K562 (cell line): ENCODE results near the gene TMEM81. TPM values are rescaled to one million over a fixed set of nuclear protein-coding genes. Genes with fewer than 3 reads are reported as not detected.

Source experiments
- ATAC-seq: fragments of 200-7000 bp; cut with Tn5 transposase; 3 replicates; pipeline ENCODE4 v1.9.1; 2020; ENCODE audit warnings: moderate library complexity
- BruUV-seq: library from RNA; stranded (reverse); fragments of 400-500 nt; replicated peaks from 2 replicates; lab custom pipeline; 2021; lab: Mats Ljungman, UMichigan
- CTCF ChIA-PET: fragments of 300-600 bp; formaldehyde crosslinking; extraction: SDS; loops from one replicate; lab custom pipeline; 2021; ENCODE audit warnings: low intra/inter-chr PET ratio; lab: Yijun Ruan, JAX
- POLR2A ChIA-PET: fragments of 300-600, 350-650 bp; sonication (Branson Sonifier 250); formaldehyde crosslinking; extraction: SDS; loops from one replicate; lab custom pipeline; 2021; ENCODE audit warnings: antibody characterized with exemption, inconsistent platforms; lab: Yijun Ruan, JAX
- DNase-seq, 4 experiments: peaks; one replicate each; pipeline versions ENCODE4 v3.0.0 to v3.0.0-alpha.2; 2011 to 2018; ENCODE audit warnings: low spot score in 3 of 4, mixed read lengths in 3 of 4; ENCODE audit errors: extremely low read depth in 1 of 4
- FAIRE-seq: peaks from 2 replicates; lab custom pipeline; 2011; peaks lifted over from hg19 to GRCh38; lab: Jason Lieb, UNC
- H2AFZ ChIP-seq: 2 replicates; pipeline ENCODE4 v1.6.0; 2011; ENCODE audit warnings: low read depth, low read length, control low read depth, inconsistent platforms
- H3K27ac ChIP-seq: fragments of 200-600 bp; 3 replicates; pipeline ENCODE4 v1.8.0; 2011; ENCODE audit warnings: low read depth, mild to moderate bottlenecking, control low read depth, inconsistent platforms, low read length, moderate library complexity, mixed read lengths; ENCODE audit errors: extremely low read depth
- H3K27me3 ChIP-seq, 2 experiments: fragments of 300-600 bp in 1 of 2; 2 replicates in 1 of 2; 3 replicates in 1 of 2; pipeline versions ENCODE4 v1.6.0 to v1.8.0; 2011; ENCODE audit warnings: inconsistent platforms in 2 of 2, low read length in 2 of 2, mild to moderate bottlenecking in 1 of 2, mixed read lengths in 1 of 2, moderate library complexity in 1 of 2; ENCODE audit not compliant: control insufficient read depth in 2 of 2, insufficient read depth in 2 of 2
- H3K36me3 ChIP-seq: fragments of 300-600 bp; 3 replicates; pipeline ENCODE4 v1.8.0; 2011; ENCODE audit warnings: mild to moderate bottlenecking, low read length, inconsistent platforms; ENCODE audit not compliant: control insufficient read depth, insufficient read depth
- H3K4me1 ChIP-seq, 2 experiments: fragments of 200-600 bp in 1 of 2; replicated peaks in 1 of 2; 2 replicates in 1 of 2; 3 replicates in 1 of 2; pipeline versions ENCODE4 v1.5.1 to v1.8.0; 2011; ENCODE audit warnings: inconsistent platforms in 2 of 2, low read length in 2 of 2, mild to moderate bottlenecking in 1 of 2, mixed read lengths in 1 of 2, moderate library complexity in 1 of 2; ENCODE audit not compliant: control insufficient read depth in 2 of 2, insufficient read depth in 2 of 2
- H3K4me2 ChIP-seq: 2 replicates; pipeline ENCODE4 v1.6.1; 2011; ENCODE audit warnings: low read length, control low read depth, inconsistent platforms, mixed read lengths; ENCODE audit not compliant: insufficient read depth
- H3K4me3 ChIP-seq: fragments of 200-600 bp; sonication (generic), shearing (Covaris generic); 2 replicates; pipeline ENCODE4 v1.5.1; 2016; ENCODE audit warnings: control low read depth, inconsistent platforms
- H3K79me2 ChIP-seq: fragments of 200-600 bp; 3 replicates; pipeline ENCODE4 v1.8.0; 2011; ENCODE audit warnings: low read length, inconsistent platforms; ENCODE audit not compliant: control insufficient read depth, insufficient read depth
- H3K9ac ChIP-seq, 2 experiments: 2 replicates each; pipeline versions ENCODE4 v1.6.0 to v1.6.1; 2011; ENCODE audit warnings: low read depth in 2 of 2, low read length in 2 of 2, control low read depth in 1 of 2, inconsistent platforms in 1 of 2, mild to moderate bottlenecking in 1 of 2, mixed read lengths in 1 of 2; ENCODE audit not compliant: insufficient read depth in 1 of 2
- H3K9me1 ChIP-seq: one replicate; pipeline ENCODE4 v1.6.0; 2011; ENCODE audit warnings: inconsistent platforms, mild to moderate bottlenecking, low read length, moderate library complexity; ENCODE audit not compliant: control insufficient read depth, insufficient read depth
- H3K9me3 ChIP-seq: replicated peaks from 2 replicates; pipeline ENCODE4 v1.5.1; 2011; ENCODE audit warnings: low read depth, low read length, inconsistent platforms; ENCODE audit not compliant: control insufficient read depth, insufficient read depth
- H4K20me1 ChIP-seq: replicated peaks from 2 replicates; pipeline ENCODE4 v1.6.1; 2011; ENCODE audit warnings: low read length, inconsistent platforms, mixed read lengths; ENCODE audit not compliant: control insufficient read depth, insufficient read depth
- ARID4B ChIP-seq: sonication (generic); formaldehyde crosslinking; IDR thresholded peaks from 2 replicates; pipeline ENCODE4 v1.8.0; 2022; ENCODE audit warnings: mild to moderate bottlenecking, missing genetic modification reagents
- BCLAF1 ChIP-seq, 2 experiments: fragments of 450-650 bp in 1 of 2; IDR thresholded peaks; 2 replicates each; pipeline ENCODE4 v1.6.1; 2011 to 2017; ENCODE audit warnings: low read depth in 2 of 2, antibody characterized with exemption in 1 of 2, borderline replicate concordance in 1 of 2, low read length in 1 of 2, mild to moderate bottlenecking in 1 of 2, mixed read lengths in 1 of 2; ENCODE audit not compliant: control insufficient read depth in 1 of 2
- CEBPB ChIP-seq: fragments of 450-650 bp; IDR thresholded peaks from 2 replicates; pipeline ENCODE4 v1.6.1; 2016; ENCODE audit warnings: missing genetic modification characterization, missing compliant biosample characterization
- DEAF1 ChIP-seq: fragments of 450-650 bp; formaldehyde crosslinking; IDR thresholded peaks from 2 replicates; pipeline ENCODE4 v1.4.0; 2020; ENCODE audit warnings: mild to moderate bottlenecking, moderate library complexity
- L3MBTL2 ChIP-seq: fragments of 450-650 bp; IDR thresholded peaks from 2 replicates; pipeline ENCODE4 v1.6.1; 2016; ENCODE audit warnings: mild to moderate bottlenecking, moderate library complexity
- XRCC5 ChIP-seq: fragments of 200-400 bp; formaldehyde crosslinking; IDR thresholded peaks from 2 replicates; pipeline ENCODE4 v1.6.1; 2017; ENCODE audit warnings: low read depth, mild to moderate bottlenecking, low read length
- ZNF134 ChIP-seq: fragments of 250-450 bp; sonication (Bioruptor Pico); conservative IDR thresholded peaks from 2 replicates; pipeline ENCODE4 v1.4.0; 2020
- ZNF212 ChIP-seq: fragments of 450-650 bp; formaldehyde crosslinking; IDR thresholded peaks from 2 replicates; pipeline ENCODE4 v1.4.0; 2020; ENCODE audit warnings: mild to moderate bottlenecking
- WGBS: fragments of 100-300 bp; shearing (Covaris generic); methylation state at CpG from one replicate; pipeline ENCODE4 v1.1.6; 2016; ENCODE audit warnings: low coverage, mixed read lengths; ENCODE audit not compliant: insufficient coverage; ENCODE audit errors: missing lambda C conversion rate; 5-methylcytosine and 5-hydroxymethylcytosine counted together
- in situ Hi-C: fragments of 300-500 bp; cut with MboI; formaldehyde crosslinking; loops from 4 replicates; pipeline ENCODE4 v1.15.0; 2018; ENCODE audit warnings: inconsistent platforms, mixed read lengths
- intact Hi-C: fragments of 100-400 bp; cut with micrococcal nuclease; formaldehyde crosslinking; loops from 2 replicates; pipeline ENCODE4 v1.14.2; 2022
- polyA plus RNA-seq, 8 experiments: library from polyadenylated mRNA; depleted of rRNA in 4 of 8; stranded (reverse) in 5 of 8; unstranded in 3 of 8; fragments of >200 nt; fragmentation: Nextera tagmentation in 2 of 8; fragmentation: Illumina TruSeq in 1 of 8; extraction: Ambion mirVana in 2 of 8; extraction: Trizol in 1 of 8; gene quantifications; 2 replicates each; pipeline versions ENCODE4 v1.2.1 to v1.2.3, GENCODE V29; 2011 to 2014; ENCODE audit warnings: inconsistent platforms in 1 of 8, missing spikeins in 1 of 8
- total RNA-seq, 7 experiments: library from RNA; depleted of rRNA in 6 of 7; stranded (reverse); fragments of >200 nt in 6 of 7; fragmentation: Illumina TruSeq in 2 of 7; extraction: Trizol in 2 of 7; gene quantifications; 2 replicates each; pipeline versions ENCODE4 v1.2.1 to v1.2.3, GENCODE V29; 2011 to 2021; ENCODE audit warnings: low replicate concordance in 1 of 7

TMEM81 gene
- total and polyA plus RNA-seq, 9 of the 15 experiments (the other 6 are each of a cell fraction or from before 2014, with no cell fraction given): 3.2 to 6.1 (median 4.4) TPM

- Histone ChIP-seq H3K79me2 (no peaks in the 10 kb centered on the region), H3K9ac (no peak overlapping the region), H3K27me3 (peaks cover 48 to 82% of the 10 kb centered on the region in 2 experiments), H3K4me3 (no peak overlapping the region), H3K27ac (no peak overlapping the region), H3K9me1 (no peaks in the 10 kb centered on the region), H3K9me3 (no peaks in the 10 kb centered on the region), H2AFZ (no peak overlapping the region), H3K36me3 (no peaks in the 10 kb centered on the region), H3K4me2 (no peak overlapping the region), H4K20me1 (peaks cover 29% of the 10 kb centered on the region), H3K4me1 (peaks cover 0 to 10% of the 10 kb centered on the region in 2 experiments; a peak in 2 of 5 replicates)
- ChIA-PET CTCF (interaction anchor here (0.6 kb wide), 1 partner anchor 21 kb away, joined by 3 read pairs; no protein-coding TSS in a partner anchor), POLR2A (no interaction called here)
- in situ Hi-C loops: no loop called here
- BruUV-seq: no TSS peak
- no peak for TF ChIP-seq ZNF212 (CRISPR knock-in tag)
- TF ChIP-seq XRCC5: no peak
- TF ChIP-seq CEBPB: no peak
- no peak for TF ChIP-seq ARID4B
- TF ChIP-seq DEAF1: no peak
- TF ChIP-seq BCLAF1 (IDR thresholded peaks at IDR 0.05; ENCODE audit: borderline replicate concordance in 1 of 2, control insufficient read depth in 1 of 2, low read depth in 2 of 2, low read length in 1 of 2): no peak
- no peak for TF ChIP-seq L3MBTL2
- TF ChIP-seq ZNF134 (CRISPR knock-in tag): no peak
- no peak for ATAC-seq
- DNase-seq: no peak
- FAIRE-seq: no peak
- 8% methylated on average over 19 of the region's 19 CpGs for WGBS
- intact Hi-C loops: no loop called here
Observed at GRCh38 chr1:205057808-205058575, 26.3 kb downstream of the TMEM81 start.
